ENCODE results near the gene SEMA3B.

SEMA3B gene

GRCh38 chr3:50275141-50275995 is 6.4 kb downstream of the SEMA3B start:
- no peak overlapping the region for H3K27ac ChIP-seq (ENCODE audit: extremely low read depth, low read depth, low read length)
- TF ChIP-seq, protein P1, sequence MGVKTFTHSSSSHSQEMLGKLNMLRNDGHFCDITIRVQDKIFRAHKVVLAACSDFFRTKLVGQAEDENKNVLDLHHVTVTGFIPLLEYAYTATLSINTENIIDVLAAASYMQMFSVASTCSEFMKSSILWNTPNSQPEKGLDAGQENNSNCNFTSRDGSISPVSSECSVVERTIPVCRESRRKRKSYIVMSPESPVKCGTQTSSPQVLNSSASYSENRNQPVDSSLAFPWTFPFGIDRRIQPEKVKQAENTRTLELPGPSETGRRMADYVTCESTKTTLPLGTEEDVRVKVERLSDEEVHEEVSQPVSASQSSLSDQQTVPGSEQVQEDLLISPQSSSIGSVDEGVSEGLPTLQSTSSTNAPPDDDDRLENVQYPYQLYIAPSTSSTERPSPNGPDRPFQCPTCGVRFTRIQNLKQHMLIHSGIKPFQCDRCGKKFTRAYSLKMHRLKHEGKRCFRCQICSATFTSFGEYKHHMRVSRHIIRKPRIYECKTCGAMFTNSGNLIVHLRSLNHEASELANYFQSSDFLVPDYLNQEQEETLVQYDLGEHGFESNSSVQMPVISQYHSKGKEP (tag by site-specific recombination; IDR thresholded peaks at IDR 0.05) = no peak
- TF ChIP-seq SP2 (tag by site-specific recombination; IDR thresholded peaks at IDR 0.05) = peak; percentile 25; the same call in 1 of the 2 replicates
- no peak overlapping the region for H3K4me3 ChIP-seq (ENCODE audit: low read depth, low read length)
- no peaks in the 10 kb centered on the region for H3K4me1 ChIP-seq (ENCODE audit: control insufficient read depth, insufficient read depth, low read length)
- no peaks in the 10 kb centered on the region for H3K9me3 ChIP-seq (ENCODE audit: control insufficient read depth, insufficient read depth, low read depth, low read length)
- no peaks in the 10 kb centered on the region for H3K36me3 ChIP-seq (ENCODE audit: control insufficient read depth in 2 of 2, insufficient read depth in 1 of 2, low read length in 2 of 2)
- POLR2A ChIA-PET = interaction anchor here (0.5 to 0.8 kb wide), 3 partner anchors 12 to 132 kb away, joined by 3 to 10 read pairs (median 3); no protein-coding TSS in a partner anchor
- CTCF ChIA-PET = interaction anchor here (0.6 to 2.2 kb wide), 19 partner anchors 10 to 83 kb away, joined by 3 to 21 read pairs (median 4); partner anchors contain the start of genes HYAL2, HYAL3 and NAA80

DNA sequence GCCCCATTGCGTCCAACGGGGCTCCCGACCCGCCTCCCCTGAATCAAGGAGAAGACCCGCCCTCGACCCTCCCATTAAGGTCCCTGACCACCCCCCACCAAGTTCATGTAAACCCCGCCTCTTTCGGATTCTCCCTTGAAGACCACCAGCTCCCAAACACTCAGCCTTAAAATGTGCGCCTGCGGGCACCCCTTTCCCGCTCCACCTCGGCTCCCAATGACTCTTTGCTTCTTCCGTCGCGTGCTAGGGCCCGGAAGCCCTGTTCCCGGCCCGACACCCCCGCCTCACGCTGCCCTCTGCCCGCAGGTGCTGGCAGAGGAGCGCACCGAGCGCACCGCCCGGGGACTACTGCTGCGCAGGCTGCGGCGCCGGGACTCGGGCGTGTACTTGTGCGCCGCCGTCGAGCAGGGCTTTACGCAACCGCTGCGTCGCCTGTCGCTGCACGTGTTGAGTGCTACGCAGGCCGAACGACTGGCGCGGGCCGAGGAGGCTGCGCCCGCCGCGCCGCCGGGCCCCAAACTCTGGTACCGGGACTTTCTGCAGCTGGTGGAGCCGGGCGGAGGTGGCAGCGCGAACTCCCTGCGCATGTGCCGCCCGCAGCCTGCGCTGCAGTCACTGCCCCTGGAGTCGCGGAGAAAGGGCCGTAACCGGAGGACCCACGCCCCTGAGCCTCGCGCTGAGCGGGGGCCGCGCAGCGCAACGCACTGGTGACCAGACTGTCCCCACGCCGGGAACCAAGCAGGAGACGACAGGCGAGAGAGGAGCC is 7.2 kb downstream of the SEMA3B start:
- Histone ChIP-seq H3K9me3 (ENCODE audit: control insufficient read depth, insufficient read depth, low read depth, low read length) (no peaks in the 10 kb centered on the region), H3K4me1 (ENCODE audit: control insufficient read depth, insufficient read depth, low read length) (no peaks in the 10 kb centered on the region), H3K36me3 (ENCODE audit: control insufficient read depth in 2 of 2, insufficient read depth in 1 of 2, low read length in 2 of 2) (no peaks in the 10 kb centered on the region), H3K4me3 (ENCODE audit: low read depth, low read length) (no peak overlapping the region), H3K27ac (ENCODE audit: extremely low read depth, low read depth, low read length) (no peak overlapping the region)
- POLR2A ChIA-PET = interaction anchor here (0.6 to 0.8 kb wide), 2 partner anchors 53 to 133 kb away, joined by 3 to 10 read pairs; no protein-coding TSS in a partner anchor
- TF ChIP-seq SP2 (tag by site-specific recombination; IDR thresholded peaks at IDR 0.05) = peak; percentile 1; the same call in 1 of the 2 replicates
- no peak for TF ChIP-seq ZNF223 (tag by site-specific recombination; IDR thresholded peaks at IDR 0.05)
- CTCF ChIA-PET = interaction anchor here (0.6 to 3.9 kb wide), 3 partner anchors 48 to 123 kb away, joined by 3 to 21 read pairs (median 18); partner anchors contain the start of gene HYAL2

DNA sequence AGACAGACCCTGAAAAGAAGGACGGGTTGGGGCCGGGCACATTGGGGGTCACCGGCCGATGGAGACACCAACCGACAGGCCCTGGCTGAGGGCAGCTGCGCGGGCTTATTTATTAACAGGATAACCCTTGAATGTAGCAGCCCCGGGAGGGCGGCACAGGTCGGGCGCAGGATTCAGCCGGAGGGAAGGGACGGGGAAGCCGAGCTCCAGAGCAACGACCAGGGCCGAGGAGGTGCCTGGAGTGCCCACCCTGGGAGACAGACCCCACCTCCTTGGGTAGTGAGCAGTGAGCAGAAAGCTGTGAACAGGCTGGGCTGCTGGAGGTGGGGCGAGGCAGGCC is 7.8 kb downstream of the SEMA3B start:
- ChIA-PET CTCF (interaction anchor here (0.6 to 3.9 kb wide), 5 partner anchors 17 to 124 kb away, joined by 3 to 18 read pairs (median 3); no protein-coding TSS in a partner anchor), POLR2A (interaction anchor here (1.4 kb wide), 1 partner anchor 16 kb away, joined by 3 read pairs; the partner anchor contains the start of gene IFRD2)
- H3K4me3 ChIP-seq (ENCODE audit: low read depth, low read length) = no peak overlapping the region
- H3K36me3 ChIP-seq (ENCODE audit: control insufficient read depth in 2 of 2, insufficient read depth in 1 of 2, low read length in 2 of 2) = no peaks in the 10 kb centered on the region
- TF ChIP-seq ZNF146 (tag by site-specific recombination; IDR thresholded peaks at IDR 0.05) (no peak), KLF10 (tag by site-specific recombination; IDR thresholded peaks at IDR 0.05) (no peak), ZFHX2 (tag by site-specific recombination; conservative IDR thresholded peaks at IDR 0.05) (no peak), ZXDB (tag by site-specific recombination; IDR thresholded peaks at IDR 0.05) (no peak)
- no peaks in the 10 kb centered on the region for H3K9me3 ChIP-seq (ENCODE audit: control insufficient read depth, insufficient read depth, low read depth, low read length)
- no peaks in the 10 kb centered on the region for H3K4me1 ChIP-seq (ENCODE audit: control insufficient read depth, insufficient read depth, low read length)
- H3K27ac ChIP-seq (ENCODE audit: extremely low read depth, low read depth, low read length) = no peak overlapping the region

GRCh38 chr3:50278123-50278879 is 9.4 kb downstream of the SEMA3B start:
- TF ChIP-seq SETDB1 (IDR thresholded peaks at IDR 0.05; ENCODE audit: insufficient read length, low read length) (no peak), ZNF157 (tag by site-specific recombination; IDR thresholded peaks at IDR 0.05) (no peak), GLIS1 (tag by site-specific recombination; IDR thresholded peaks at IDR 0.05) (peak; percentile 18; the same call in 1 of the 2 replicates), ZNF341 (tag by site-specific recombination; IDR thresholded peaks at IDR 0.05; ENCODE audit: low read depth) (no peak), ZNF366 (tag by site-specific recombination; conservative IDR thresholded peaks at IDR 0.05) (no peak)
- TF ChIP-seq, protein P2, sequence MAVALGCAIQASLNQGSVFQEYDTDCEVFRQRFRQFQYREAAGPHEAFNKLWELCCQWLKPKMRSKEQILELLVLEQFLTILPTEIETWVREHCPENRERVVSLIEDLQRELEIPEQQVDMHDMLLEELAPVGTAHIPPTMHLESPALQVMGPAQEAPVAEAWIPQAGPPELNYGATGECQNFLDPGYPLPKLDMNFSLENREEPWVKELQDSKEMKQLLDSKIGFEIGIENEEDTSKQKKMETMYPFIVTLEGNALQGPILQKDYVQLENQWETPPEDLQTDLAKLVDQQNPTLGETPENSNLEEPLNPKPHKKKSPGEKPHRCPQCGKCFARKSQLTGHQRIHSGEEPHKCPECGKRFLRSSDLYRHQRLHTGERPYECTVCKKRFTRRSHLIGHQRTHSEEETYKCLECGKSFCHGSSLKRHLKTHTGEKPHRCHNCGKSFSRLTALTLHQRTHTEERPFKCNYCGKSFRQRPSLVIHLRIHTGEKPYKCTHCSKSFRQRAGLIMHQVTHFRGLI (tag by site-specific recombination; IDR thresholded peaks at IDR 0.05) = no peak
- TF ChIP-seq, protein P3, sequence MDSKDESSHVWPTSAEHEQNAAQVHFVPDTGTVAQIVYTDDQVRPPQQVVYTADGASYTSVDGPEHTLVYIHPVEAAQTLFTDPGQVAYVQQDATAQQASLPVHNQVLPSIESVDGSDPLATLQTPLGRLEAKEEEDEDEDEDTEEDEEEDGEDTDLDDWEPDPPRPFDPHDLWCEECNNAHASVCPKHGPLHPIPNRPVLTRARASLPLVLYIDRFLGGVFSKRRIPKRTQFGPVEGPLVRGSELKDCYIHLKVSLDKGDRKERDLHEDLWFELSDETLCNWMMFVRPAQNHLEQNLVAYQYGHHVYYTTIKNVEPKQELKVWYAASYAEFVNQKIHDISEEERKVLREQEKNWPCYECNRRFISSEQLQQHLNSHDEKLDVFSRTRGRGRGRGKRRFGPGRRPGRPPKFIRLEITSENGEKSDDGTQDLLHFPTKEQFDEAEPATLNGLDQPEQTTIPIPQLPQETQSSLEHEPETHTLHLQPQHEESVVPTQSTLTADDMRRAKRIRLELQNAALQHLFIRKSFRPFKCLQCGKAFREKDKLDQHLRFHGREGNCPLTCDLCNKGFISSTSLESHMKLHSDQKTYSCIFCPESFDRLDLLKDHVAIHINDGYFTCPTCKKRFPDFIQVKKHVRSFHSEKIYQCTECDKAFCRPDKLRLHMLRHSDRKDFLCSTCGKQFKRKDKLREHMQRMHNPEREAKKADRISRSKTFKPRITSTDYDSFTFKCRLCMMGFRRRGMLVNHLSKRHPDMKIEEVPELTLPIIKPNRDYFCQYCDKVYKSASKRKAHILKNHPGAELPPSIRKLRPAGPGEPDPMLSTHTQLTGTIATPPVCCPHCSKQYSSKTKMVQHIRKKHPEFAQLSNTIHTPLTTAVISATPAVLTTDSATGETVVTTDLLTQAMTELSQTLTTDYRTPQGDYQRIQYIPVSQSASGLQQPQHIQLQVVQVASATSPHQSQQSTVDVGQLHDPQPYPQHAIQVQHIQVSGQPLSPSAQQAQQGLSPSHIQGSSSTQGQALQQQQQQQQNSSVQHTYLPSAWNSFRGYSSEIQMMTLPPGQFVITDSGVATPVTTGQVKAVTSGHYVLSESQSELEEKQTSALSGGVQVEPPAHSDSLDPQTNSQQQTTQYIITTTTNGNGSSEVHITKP (tag by site-specific recombination; IDR thresholded peaks at IDR 0.05) = peak; percentile 80
- H3K36me3 ChIP-seq (ENCODE audit: control insufficient read depth in 2 of 2, insufficient read depth in 1 of 2, low read length in 2 of 2) = no peaks in the 10 kb centered on the region
- no peak overlapping the region for H3K4me3 ChIP-seq (ENCODE audit: low read depth, low read length)
- POLR2A ChIA-PET = interaction anchor here (1.2 to 1.4 kb wide), 3 partner anchors 14 to 50 kb away, joined by 3 to 5 read pairs (median 4); partner anchors contain the start of genes HYAL3, IFRD2 and NAA80
- no peak overlapping the region for H3K27ac ChIP-seq (ENCODE audit: extremely low read depth, low read depth, low read length)
- no peaks in the 10 kb centered on the region for H3K9me3 ChIP-seq (ENCODE audit: control insufficient read depth, insufficient read depth, low read depth, low read length)
- no peaks in the 10 kb centered on the region for H3K4me1 ChIP-seq (ENCODE audit: control insufficient read depth, insufficient read depth, low read length)
- CTCF ChIA-PET = interaction anchor here (0.8 to 3.9 kb wide), 5 partner anchors 14 to 86 kb away, joined by 3 to 18 read pairs (median 6); partner anchors contain the start of gene IFRD2
